A549 (cell line): ENCODE data around the gene REEP3.

Experiments used
- CHD2 ChIP-seq: fragments of 150-350 bp; IDR thresholded peaks from 2 replicates; pipeline ENCODE4 v1.6.1; 2014; ENCODE audit warnings: low read length; ENCODE audit not compliant: partially characterized antibody
- HOXB13 ChIP-seq: fragments of 250-450 bp; sonication (Bioruptor Pico); IDR thresholded peaks from 2 replicates; pipeline ENCODE4 v1.5.0; 2020; ENCODE audit warnings: low read depth, mild to moderate bottlenecking, moderate library complexity
- JUN ChIP-seq, 2 experiments: fragments of >200 bp; sonication (Bioruptor Twin); formaldehyde crosslinking; IDR thresholded peaks; 2 replicates in 1 of 2; 3 replicates in 1 of 2; pipeline ENCODE4 v1.6.1; 2016 to 2017
- KDM1A ChIP-seq: fragments of 200-600 bp; sonication (generic); IDR thresholded peaks from 2 replicates; pipeline ENCODE4 v1.6.1; 2016; ENCODE audit warnings: low read depth, mild to moderate bottlenecking
- MYC ChIP-seq: IDR thresholded peaks from 2 replicates; pipeline ENCODE4 v1.6.1; 2012; ENCODE audit warnings: mild to moderate bottlenecking, inconsistent platforms, low read length, improper control_type of control experiment, borderline replicate concordance
- NPAS2 ChIP-seq: fragments of 250-450 bp; sonication (Bioruptor Pico); IDR thresholded peaks from 2 replicates; pipeline ENCODE4 v1.8.0; 2022; ENCODE audit warnings: mild to moderate bottlenecking, moderate library complexity, borderline replicate concordance
- POLR2A ChIP-seq: IDR thresholded peaks from 2 replicates; pipeline ENCODE4 v1.6.1; 2012; ENCODE audit warnings: mild to moderate bottlenecking, low read length
- RAD21 ChIP-seq, 2 experiments: fragments of >200 bp in 1 of 2; sonication (Bioruptor Twin) in 1 of 2; formaldehyde crosslinking in 1 of 2; IDR thresholded peaks in 1 of 2; conservative IDR thresholded peaks in 1 of 2; 2 replicates in 1 of 2; 3 replicates in 1 of 2; pipeline ENCODE4 v1.6.1; 2012 to 2018; ENCODE audit warnings: inconsistent platforms in 1 of 2
- RFX5 ChIP-seq: fragments of 450-650 bp; IDR thresholded peaks from 2 replicates; pipeline ENCODE4 v1.7.1; 2014; ENCODE audit warnings: antibody characterized with exemption, mild to moderate bottlenecking, moderate library complexity
- TF ChIP-seq, protein P1 (sequence below): fragments of >200 bp; sonication (Bioruptor Twin); formaldehyde crosslinking; IDR thresholded peaks from 3 replicates; pipeline ENCODE4 v1.6.1; 2016
- TF ChIP-seq, protein P2 (sequence below): fragments of >200 bp; sonication (Bioruptor Twin); formaldehyde crosslinking; IDR thresholded peaks from 3 replicates; pipeline ENCODE4 v1.5.1; 2016
- TF ChIP-seq, protein P3 (sequence below): IDR thresholded peaks from 2 replicates; pipeline ENCODE4 v1.6.1; 2012
- TF ChIP-seq, protein P4 (sequence below): IDR thresholded peaks from 2 replicates; pipeline ENCODE4 v1.6.1; 2012
- TF ChIP-seq, protein P5 (sequence below): fragments of 200-600 bp; sonication (generic); IDR thresholded peaks from 2 replicates; pipeline ENCODE4 v1.6.1; 2016; ENCODE audit warnings: antibody characterized with exemption, mild to moderate bottlenecking, moderate library complexity

DNA sequence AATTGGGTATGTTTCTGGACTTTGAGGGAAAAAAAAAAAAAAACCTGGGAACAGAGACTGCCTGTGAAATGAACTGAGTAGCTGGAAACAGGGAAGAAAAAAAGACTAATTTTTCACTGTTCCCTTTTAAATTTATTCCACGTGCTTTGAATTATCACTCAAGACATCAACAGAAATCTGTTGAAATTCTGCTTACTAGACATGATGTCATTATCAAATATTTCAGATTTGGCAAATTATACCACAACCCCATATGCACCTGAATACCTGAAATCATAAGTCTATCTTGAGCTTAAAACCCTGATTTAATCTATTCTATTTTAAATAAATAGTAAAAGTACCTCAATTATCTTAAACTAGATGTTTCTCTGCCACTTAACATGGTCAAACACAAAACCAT lies 5.0 kb upstream of the REEP3 start:
- TF ChIP-seq, protein P1, sequence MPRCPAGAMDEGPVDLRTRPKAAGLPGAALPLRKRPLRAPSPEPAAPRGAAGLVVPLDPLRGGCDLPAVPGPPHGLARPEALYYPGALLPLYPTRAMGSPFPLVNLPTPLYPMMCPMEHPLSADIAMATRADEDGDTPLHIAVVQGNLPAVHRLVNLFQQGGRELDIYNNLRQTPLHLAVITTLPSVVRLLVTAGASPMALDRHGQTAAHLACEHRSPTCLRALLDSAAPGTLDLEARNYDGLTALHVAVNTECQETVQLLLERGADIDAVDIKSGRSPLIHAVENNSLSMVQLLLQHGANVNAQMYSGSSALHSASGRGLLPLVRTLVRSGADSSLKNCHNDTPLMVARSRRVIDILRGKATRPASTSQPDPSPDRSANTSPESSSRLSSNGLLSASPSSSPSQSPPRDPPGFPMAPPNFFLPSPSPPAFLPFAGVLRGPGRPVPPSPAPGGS = no peak
- TF ChIP-seq, protein P2, sequence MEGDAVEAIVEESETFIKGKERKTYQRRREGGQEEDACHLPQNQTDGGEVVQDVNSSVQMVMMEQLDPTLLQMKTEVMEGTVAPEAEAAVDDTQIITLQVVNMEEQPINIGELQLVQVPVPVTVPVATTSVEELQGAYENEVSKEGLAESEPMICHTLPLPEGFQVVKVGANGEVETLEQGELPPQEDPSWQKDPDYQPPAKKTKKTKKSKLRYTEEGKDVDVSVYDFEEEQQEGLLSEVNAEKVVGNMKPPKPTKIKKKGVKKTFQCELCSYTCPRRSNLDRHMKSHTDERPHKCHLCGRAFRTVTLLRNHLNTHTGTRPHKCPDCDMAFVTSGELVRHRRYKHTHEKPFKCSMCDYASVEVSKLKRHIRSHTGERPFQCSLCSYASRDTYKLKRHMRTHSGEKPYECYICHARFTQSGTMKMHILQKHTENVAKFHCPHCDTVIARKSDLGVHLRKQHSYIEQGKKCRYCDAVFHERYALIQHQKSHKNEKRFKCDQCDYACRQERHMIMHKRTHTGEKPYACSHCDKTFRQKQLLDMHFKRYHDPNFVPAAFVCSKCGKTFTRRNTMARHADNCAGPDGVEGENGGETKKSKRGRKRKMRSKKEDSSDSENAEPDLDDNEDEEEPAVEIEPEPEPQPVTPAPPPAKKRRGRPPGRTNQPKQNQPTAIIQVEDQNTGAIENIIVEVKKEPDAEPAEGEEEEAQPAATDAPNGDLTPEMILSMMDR = no peak
- TF ChIP-seq POLR2A (no peak), JUN (IDR thresholded peaks at IDR 0.05) (no peak), HOXB13 (no peak), KDM1A (no peak), CHD2 (no peak), MYC (no peak), RFX5 (no peak), NPAS2 (CRISPR knock-in tag) (no peak), RAD21 (conservative IDR thresholded peaks at IDR 0.05 in 1 of 2, IDR thresholded peaks at IDR 0.05 in 1 of 2) (no peak)
- TF ChIP-seq, protein P3, sequence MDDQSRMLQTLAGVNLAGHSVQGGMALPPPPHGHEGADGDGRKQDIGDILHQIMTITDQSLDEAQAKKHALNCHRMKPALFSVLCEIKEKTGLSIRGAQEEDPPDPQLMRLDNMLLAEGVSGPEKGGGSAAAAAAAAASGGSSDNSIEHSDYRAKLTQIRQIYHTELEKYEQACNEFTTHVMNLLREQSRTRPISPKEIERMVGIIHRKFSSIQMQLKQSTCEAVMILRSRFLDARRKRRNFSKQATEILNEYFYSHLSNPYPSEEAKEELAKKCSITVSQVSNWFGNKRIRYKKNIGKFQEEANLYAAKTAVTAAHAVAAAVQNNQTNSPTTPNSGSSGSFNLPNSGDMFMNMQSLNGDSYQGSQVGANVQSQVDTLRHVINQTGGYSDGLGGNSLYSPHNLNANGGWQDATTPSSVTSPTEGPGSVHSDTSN = no peak
- TF ChIP-seq, protein P4, sequence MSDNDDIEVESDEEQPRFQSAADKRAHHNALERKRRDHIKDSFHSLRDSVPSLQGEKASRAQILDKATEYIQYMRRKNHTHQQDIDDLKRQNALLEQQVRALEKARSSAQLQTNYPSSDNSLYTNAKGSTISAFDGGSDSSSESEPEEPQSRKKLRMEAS = no peak
- TF ChIP-seq, protein P5, sequence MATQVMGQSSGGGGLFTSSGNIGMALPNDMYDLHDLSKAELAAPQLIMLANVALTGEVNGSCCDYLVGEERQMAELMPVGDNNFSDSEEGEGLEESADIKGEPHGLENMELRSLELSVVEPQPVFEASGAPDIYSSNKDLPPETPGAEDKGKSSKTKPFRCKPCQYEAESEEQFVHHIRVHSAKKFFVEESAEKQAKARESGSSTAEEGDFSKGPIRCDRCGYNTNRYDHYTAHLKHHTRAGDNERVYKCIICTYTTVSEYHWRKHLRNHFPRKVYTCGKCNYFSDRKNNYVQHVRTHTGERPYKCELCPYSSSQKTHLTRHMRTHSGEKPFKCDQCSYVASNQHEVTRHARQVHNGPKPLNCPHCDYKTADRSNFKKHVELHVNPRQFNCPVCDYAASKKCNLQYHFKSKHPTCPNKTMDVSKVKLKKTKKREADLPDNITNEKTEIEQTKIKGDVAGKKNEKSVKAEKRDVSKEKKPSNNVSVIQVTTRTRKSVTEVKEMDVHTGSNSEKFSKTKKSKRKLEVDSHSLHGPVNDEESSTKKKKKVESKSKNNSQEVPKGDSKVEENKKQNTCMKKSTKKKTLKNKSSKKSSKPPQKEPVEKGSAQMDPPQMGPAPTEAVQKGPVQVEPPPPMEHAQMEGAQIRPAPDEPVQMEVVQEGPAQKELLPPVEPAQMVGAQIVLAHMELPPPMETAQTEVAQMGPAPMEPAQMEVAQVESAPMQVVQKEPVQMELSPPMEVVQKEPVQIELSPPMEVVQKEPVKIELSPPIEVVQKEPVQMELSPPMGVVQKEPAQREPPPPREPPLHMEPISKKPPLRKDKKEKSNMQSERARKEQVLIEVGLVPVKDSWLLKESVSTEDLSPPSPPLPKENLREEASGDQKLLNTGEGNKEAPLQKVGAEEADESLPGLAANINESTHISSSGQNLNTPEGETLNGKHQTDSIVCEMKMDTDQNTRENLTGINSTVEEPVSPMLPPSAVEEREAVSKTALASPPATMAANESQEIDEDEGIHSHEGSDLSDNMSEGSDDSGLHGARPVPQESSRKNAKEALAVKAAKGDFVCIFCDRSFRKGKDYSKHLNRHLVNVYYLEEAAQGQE = no peak
